GM12878 (cell line): ENCODE data around the gene MDK. TPM values are rescaled to one million over a fixed set of nuclear protein-coding genes. Genes with fewer than 3 reads are reported as not detected.

Experiments
- BRCA1 ChIP-seq: IDR thresholded peaks from 2 replicates; pipeline ENCODE4 v1.6.1; 2011; ENCODE audit warnings: low read depth, low read length, improper control_type of control experiment
- CBFB ChIP-seq: IDR thresholded peaks from 2 replicates; pipeline ENCODE4 v1.6.1; 2016; ENCODE audit warnings: antibody characterized with exemption, low read depth
- GABPA ChIP-seq: IDR thresholded peaks from 2 replicates; pipeline ENCODE4 v1.6.1; 2014; ENCODE audit warnings: antibody characterized with exemption, low read depth, mild to moderate bottlenecking, inconsistent platforms
- IRF3 ChIP-seq: fragments of 450-650 bp; IDR thresholded peaks from 2 replicates; pipeline ENCODE4 v1.6.1; 2014; ENCODE audit warnings: mild to moderate bottlenecking
- JUND ChIP-seq: IDR thresholded peaks from 2 replicates; pipeline ENCODE4 v1.6.1; 2012; ENCODE audit warnings: low read depth, mild to moderate bottlenecking, low read length, improper control_type of control experiment, moderate library complexity
- NBN ChIP-seq: fragments of 450-650 bp; IDR thresholded peaks from 2 replicates; pipeline ENCODE4 v1.6.1; 2016
- PAX8 ChIP-seq: fragments of 450-650 bp; IDR thresholded peaks from 2 replicates; pipeline ENCODE4 v1.6.1; 2017; ENCODE audit warnings: mild to moderate bottlenecking, moderate library complexity
- PML ChIP-seq: IDR thresholded peaks from 2 replicates; pipeline ENCODE4 v1.6.1; 2012; ENCODE audit warnings: low read length, inconsistent platforms
- RELB ChIP-seq: fragments of 450-650 bp; IDR thresholded peaks from 2 replicates; pipeline ENCODE4 v1.6.1; 2017; ENCODE audit warnings: low read depth, mild to moderate bottlenecking, moderate library complexity
- REST ChIP-seq: IDR thresholded peaks from 2 replicates; pipeline ENCODE4 v1.6.1; 2012; ENCODE audit warnings: mild to moderate bottlenecking, low read depth, low read length
- SREBF1 ChIP-seq: IDR thresholded peaks from 2 replicates; pipeline ENCODE4 v1.6.1; 2012; ENCODE audit warnings: mild to moderate bottlenecking, low read length
- STAT3 ChIP-seq: IDR thresholded peaks from 2 replicates; pipeline ENCODE4 v1.6.1; 2011; ENCODE audit warnings: low read depth, low read length, improper control_type of control experiment
- SUPT20H ChIP-seq: IDR thresholded peaks from 2 replicates; pipeline ENCODE4 v1.6.1; 2011; ENCODE audit warnings: low read depth, mild to moderate bottlenecking, low read length, moderate library complexity, borderline replicate concordance; ENCODE audit not compliant: control insufficient read depth
- TARDBP ChIP-seq: IDR thresholded peaks from 2 replicates; pipeline ENCODE4 v1.6.1; 2016; ENCODE audit warnings: borderline replicate concordance
- TCF3 ChIP-seq: IDR thresholded peaks from 2 replicates; pipeline ENCODE4 v1.6.1; 2012; ENCODE audit warnings: low read depth, mild to moderate bottlenecking, low read length, borderline replicate concordance; ENCODE audit not compliant: insufficient read depth
- ZNF24 ChIP-seq: fragments of 450-650 bp; IDR thresholded peaks from 2 replicates; pipeline ENCODE4 v1.6.1; 2017; ENCODE audit warnings: antibody characterized with exemption, mild to moderate bottlenecking
- ZNF274 ChIP-seq: IDR thresholded peaks from one replicate; pipeline ENCODE4 v1.8.0; 2011; ENCODE audit not compliant: insufficient read length, insufficient read depth
- ZNF592 ChIP-seq: fragments of 450-650 bp; IDR thresholded peaks from 2 replicates; pipeline ENCODE4 v1.6.1; 2017; ENCODE audit warnings: mild to moderate bottlenecking, moderate library complexity
- polyA plus RNA-seq, 11 experiments: library from polyadenylated mRNA; depleted of rRNA in 4 of 11; unstranded in 6 of 11; stranded (reverse) in 5 of 11; fragments of >200 nt; fragmentation: Nextera tagmentation in 4 of 11; fragmentation: Illumina TruSeq in 1 of 11; extraction: Ambion mirVana in 4 of 11; extraction: Trizol in 1 of 11; gene quantifications; 1 replicate in 1 of 11; 2 replicates in 10 of 11; pipeline versions ENCODE4 v1.2.1 to v1.2.3, GENCODE V29; 2011 to 2016; ENCODE audit warnings: inconsistent platforms in 2 of 11, missing spikeins in 2 of 11, low read depth in 1 of 11
- total RNA-seq, 4 experiments: library from RNA; depleted of rRNA in 3 of 4; stranded (reverse); fragments of >200 nt in 3 of 4; fragmentation: Illumina TruSeq in 1 of 4; extraction: Trizol in 1 of 4; gene quantifications; 2 replicates each; pipeline versions ENCODE4 v1.2.1 to v1.2.3, GENCODE V29; 2013 to 2021

Gene MDK
- total and polyA plus RNA-seq, 10 of the 15 experiments (the other 5 are each of a cell fraction or from before 2014, with no cell fraction given) = 0.77 to 17.8 (median 9.9) TPM

DNA sequence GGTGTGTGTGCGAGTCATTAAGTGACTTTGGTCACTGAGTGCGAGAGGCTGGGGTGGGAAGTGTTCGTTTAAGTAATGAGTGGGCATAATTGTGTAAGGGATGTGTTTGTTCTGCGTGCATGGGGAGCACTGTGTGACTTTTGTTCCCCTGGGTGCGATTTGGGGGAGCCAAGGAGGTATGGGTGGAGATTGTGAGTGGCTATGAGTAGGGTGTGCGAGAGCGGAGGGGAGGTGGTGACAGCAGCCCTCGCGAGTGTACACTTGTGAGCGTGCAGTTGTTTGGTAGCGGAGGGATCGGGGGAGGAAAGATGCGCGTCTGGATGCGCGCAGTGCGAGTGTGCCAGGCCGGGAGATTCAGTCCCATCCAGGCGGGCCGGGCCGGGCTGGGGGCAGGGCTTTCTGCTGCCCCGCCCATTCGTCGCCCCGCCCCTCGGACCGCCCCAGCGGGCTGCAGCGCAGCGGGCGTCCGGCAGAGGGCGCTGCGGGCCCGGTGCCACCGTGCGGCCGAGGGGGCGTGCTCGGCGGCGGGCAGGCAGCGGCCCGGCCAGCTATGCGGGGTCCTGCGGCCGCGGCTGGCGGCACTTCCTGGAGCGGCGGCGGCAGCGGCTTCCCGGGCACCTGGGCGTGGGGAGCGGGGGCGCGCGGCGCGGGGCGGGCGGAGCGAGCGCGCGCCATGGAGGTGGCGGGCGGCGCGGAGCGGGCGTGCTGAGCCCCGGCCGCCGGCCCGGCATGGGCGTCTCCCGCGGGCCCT is 34.4 kb upstream of the MDK start, which contains the start of gene DGKZ (continued):
- TF ChIP-seq ZNF24 = no peak
- no peak for TF ChIP-seq ZNF274
- no peak for TF ChIP-seq SUPT20H
- TF ChIP-seq NBN = peak; percentile 73
- no peak for TF ChIP-seq PAX8
- TF ChIP-seq SREBF1 = no peak
- TF ChIP-seq IRF3 = peak; percentile 45; the same call in 1 of the 2 replicates
- TF ChIP-seq CBFB = no peak
- no peak for TF ChIP-seq GABPA
- no peak for TF ChIP-seq BRCA1
- TF ChIP-seq ZNF592 = peak; percentile 78; the same call in 1 of the 2 replicates
- TF ChIP-seq RELB = no peak
- no peak for TF ChIP-seq REST
- no peak for TF ChIP-seq STAT3
- no peak for TF ChIP-seq TARDBP
- 0 out of 2 replicates have a peak, but pooled peaks have one; percentile 19 for TF ChIP-seq JUND
- TF ChIP-seq TCF3 = peak; percentile 65; the same call in 1 of the 2 replicates
- no peak for TF ChIP-seq PML
